Activated T-helper 1 cell treated with anti-CD3 and anti-CD28 coated beads, Interleukin-2, amount 50 U/mL, for 16 hours (primary cell): ENCODE measurements around the gene TNIK.

Experiments used
- DNase-seq, 2 donors: peaks; one replicate each; pipeline ENCODE4 v3.0.0-alpha.2; 2020; ENCODE audit warnings: low read depth in 1 of 2, low spot score in 1 of 2

Gene TNIK

GRCh38 chr3:171013822-171014748 is 446.1 kb downstream of the TNIK start:
- no peak for DNase-seq

GRCh38 chr3:171011873-171012336 is 448.3 kb downstream of the TNIK start:
- DNase-seq: no peak
